HG03457 (cell line): Measurements from ENCODE around the gene SLX1A.
"Not testable (repeated sequence)": the region's sequence is repeated elsewhere in the genome, so short reads cannot be mapped to it uniquely, and the experiment has no call there.

ENCODE experiments used
- ATAC-seq: cut with Tn5 transposase; IDR thresholded peaks from one replicate; pipeline ENCODE4 v1.9.1; 2021; ENCODE audit warnings: moderate number of reproducible peaks; ENCODE audit not compliant: unreplicated experiment

The SLX1A gene

DNA sequence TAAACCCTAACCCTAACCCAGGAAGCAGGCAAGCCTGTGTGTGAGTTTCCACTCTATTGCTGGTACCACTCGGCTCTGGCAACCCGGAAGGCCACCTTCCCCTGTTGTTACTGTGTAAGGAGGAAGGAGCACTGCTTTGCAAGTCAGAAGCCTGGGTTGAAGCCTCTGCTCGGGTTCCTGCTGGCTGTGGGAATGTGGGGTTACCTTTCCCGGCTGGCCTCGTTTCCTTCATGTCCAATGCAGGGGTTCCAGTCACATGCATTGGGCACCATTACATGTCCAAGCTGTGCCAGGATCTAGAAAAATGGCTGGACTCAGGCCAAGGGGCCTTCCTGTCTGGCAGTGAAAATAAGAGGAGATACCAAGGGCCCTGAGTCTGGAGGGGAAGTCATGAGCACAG lies 23.4 kb downstream of the SLX1A start:
- ATAC-seq = not testable (repeated sequence)
